GM10248 (cell line): Measurements from ENCODE around the gene RYR1.
"Not testable (repeated sequence)": the region's sequence is repeated elsewhere in the genome, so short reads cannot be mapped to it uniquely, and the experiment has no call there.

Source experiments
- CTCF ChIA-PET: fragments of 300-600 bp; sonication (Branson Sonifier 250); formaldehyde crosslinking; extraction: SDS; loops from one replicate; lab custom pipeline; 2021; ENCODE audit warnings: antibody characterized with exemption; lab: Yijun Ruan, JAX
- POLR2A ChIA-PET: fragments of 350-650 bp; sonication (Branson Sonifier 250); formaldehyde crosslinking; extraction: SDS; loops from one replicate; lab custom pipeline; 2020; ENCODE audit warnings: antibody characterized with exemption; lab: Yijun Ruan, JAX
- DNase-seq: peaks from one replicate; pipeline ENCODE4 v3.0.0; 2012; ENCODE audit errors: extremely low spot score
- CTCF ChIP-seq: IDR thresholded peaks from 2 replicates; pipeline ENCODE4 v1.5.1; 2012; ENCODE audit warnings: mild to moderate bottlenecking, low read depth; ENCODE audit errors: extremely low read depth, missing control alignments, control extremely low read depth

RYR1 gene

DNA sequence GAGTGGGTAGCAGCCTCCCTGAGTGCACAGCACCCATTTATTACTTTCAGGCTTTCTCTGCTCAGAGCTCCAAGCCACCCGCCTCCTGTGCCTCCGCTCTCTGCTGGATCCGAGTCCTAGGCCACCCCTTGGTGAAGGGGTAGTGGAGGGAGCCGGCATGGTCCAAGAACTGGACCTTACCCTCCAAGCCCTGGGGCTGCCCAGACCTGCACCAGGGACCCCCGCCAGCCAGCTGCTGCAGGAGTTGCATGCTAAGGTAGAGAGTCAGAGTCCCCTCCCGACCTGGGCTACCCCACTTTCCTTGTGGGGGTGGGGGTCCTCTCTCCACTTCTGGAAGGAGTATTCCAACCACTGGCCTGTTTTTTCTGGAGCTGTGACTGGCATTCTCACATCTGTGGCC lies 28.6 kb upstream of the RYR1 start:
- CTCF ChIA-PET, result interaction anchor here (0.9 to 3.7 kb wide), 3 partner anchors 11 to 526 kb away, joined by 3 to 37 read pairs (median 3); partner anchors contain the start of genes MRPS12, PSMD8 and SARS2
- no peak for TF ChIP-seq CTCF
- DNase-seq, result no peak
- POLR2A ChIA-PET, result interaction anchor here (0.6 kb wide), 1 partner anchor 27 kb away, joined by 3 read pairs; no protein-coding TSS in a partner anchor

- POLR2A ChIA-PET, result interaction anchor here (0.6 kb wide), 1 partner anchor 28 kb away, joined by 3 read pairs; no protein-coding TSS in a partner anchor
- CTCF ChIA-PET, result interaction anchor here (0.9 to 3.7 kb wide), 3 partner anchors 10 to 525 kb away, joined by 3 to 37 read pairs (median 3); partner anchors contain the start of genes MRPS12, PSMD8 and SARS2
Observed at GRCh38 chr19:38405276-38405675, 28.2 kb upstream of the RYR1 start.

GRCh38 chr19:38409631-38410133 lies 23.8 kb upstream of the RYR1 start:
- ChIA-PET POLR2A (no interaction called here), CTCF (interaction anchor here (1.1 kb wide), 1 partner anchor 111 kb away, joined by 3 read pairs; no protein-coding TSS in a partner anchor)
- no peak for TF ChIP-seq CTCF
- DNase-seq, result no peak

More at GRCh38 chr19:38405276-38405675, 28.2 kb upstream of the RYR1 start:
- DNase-seq, result no peak
- TF ChIP-seq CTCF, result no peak

GRCh38 chr19:38410407-38410806 lies 23.1 kb upstream of the RYR1 start:
- not testable (repeated sequence) for DNase-seq
- ChIA-PET CTCF (interaction anchor here (1.1 kb wide), 1 partner anchor 110 kb away, joined by 3 read pairs; no protein-coding TSS in a partner anchor), POLR2A (interaction anchor here (0.7 kb wide), 1 partner anchor 421 kb away, joined by 5 read pairs; no protein-coding TSS in a partner anchor)

DNA sequence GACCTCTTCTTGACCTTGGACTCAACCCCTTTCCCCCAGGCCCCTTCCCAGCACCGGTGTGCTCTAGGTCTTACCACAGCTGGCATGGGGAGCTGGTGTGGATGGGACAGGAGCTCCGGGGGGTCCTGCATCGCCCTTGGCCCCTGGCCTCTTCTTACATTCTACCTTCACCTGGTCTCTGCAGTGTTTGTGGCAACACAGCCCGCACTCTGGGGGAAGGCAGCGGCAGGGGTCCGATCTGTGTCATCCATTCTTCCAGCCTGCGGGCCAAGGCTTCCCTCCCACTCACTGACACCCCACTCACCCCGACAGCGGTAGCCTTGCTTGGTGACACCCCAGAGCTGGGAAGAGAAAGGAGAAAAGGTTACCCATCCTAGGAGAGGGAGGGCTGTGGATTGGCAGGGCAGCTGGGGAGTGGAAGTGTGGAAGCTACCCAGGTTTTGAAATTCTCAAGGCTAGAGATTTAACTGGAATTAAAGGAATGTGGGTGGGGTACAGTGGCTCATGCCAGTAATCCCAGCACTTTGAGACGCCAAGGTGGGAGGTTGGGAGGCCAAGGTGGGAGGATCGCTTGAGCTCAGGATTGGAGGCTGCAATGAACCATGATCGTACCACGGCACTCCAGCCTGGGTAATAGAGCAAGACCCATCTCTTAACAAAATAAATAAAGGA lies 22.3 kb upstream of the RYR1 start:
- POLR2A ChIA-PET, result no interaction called here
- TF ChIP-seq CTCF, result no peak
- CTCF ChIA-PET, result interaction anchor here (2.2 kb wide), 1 partner anchor 8 kb away, joined by 21 read pairs; the partner anchor contains the start of gene FAM98C
- no peak for DNase-seq

DNA sequence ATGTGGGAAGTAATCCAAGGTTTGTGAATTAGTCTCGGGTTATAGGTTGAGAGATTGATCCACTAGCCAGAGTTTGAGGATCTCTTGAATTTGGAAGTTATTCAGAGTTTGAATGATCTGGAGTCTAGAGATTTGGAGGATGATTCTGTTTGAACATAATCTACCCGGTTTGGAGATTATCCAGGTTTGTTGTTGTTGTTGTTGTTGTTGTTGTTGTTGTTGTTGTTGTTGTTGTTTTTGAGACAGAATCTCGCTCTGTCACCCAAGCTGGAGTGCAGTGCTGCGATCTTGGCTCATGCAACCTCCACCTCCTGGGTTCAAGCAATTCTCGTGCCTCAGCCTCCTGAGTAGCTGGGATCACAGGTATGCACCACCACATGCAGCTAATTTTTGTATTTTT lies 21.6 kb upstream of the RYR1 start:
- DNase-seq, POLR2A ChIA-PET: not testable (repeated sequence)
- CTCF ChIA-PET, result interaction anchor here (0.6 to 2.2 kb wide), 2 partner anchors 9 to 54 kb away, joined by 3 to 21 read pairs; partner anchors contain the start of gene FAM98C

GRCh38 chr19:38412491-38412890 lies 21.0 kb upstream of the RYR1 start:
- no peak for TF ChIP-seq CTCF
- no peak for DNase-seq
- ChIA-PET POLR2A (no interaction called here), CTCF (interaction anchor here (0.6 to 2.2 kb wide), 3 partner anchors 9 to 221 kb away, joined by 3 to 21 read pairs (median 3); partner anchors contain the start of gene FAM98C)
